HG03097 (cell line): Measurements from ENCODE around the gene CCDC102A.
"Not testable (repeated sequence)": the region's sequence is repeated elsewhere in the genome, so short reads cannot be mapped to it uniquely, and the experiment has no call there.

ENCODE experiments used
- ATAC-seq: cut with Tn5 transposase; IDR thresholded peaks from one replicate; pipeline ENCODE4 v1.9.1; 2021; ENCODE audit not compliant: unreplicated experiment, low FRiP score

CCDC102A gene

DNA sequence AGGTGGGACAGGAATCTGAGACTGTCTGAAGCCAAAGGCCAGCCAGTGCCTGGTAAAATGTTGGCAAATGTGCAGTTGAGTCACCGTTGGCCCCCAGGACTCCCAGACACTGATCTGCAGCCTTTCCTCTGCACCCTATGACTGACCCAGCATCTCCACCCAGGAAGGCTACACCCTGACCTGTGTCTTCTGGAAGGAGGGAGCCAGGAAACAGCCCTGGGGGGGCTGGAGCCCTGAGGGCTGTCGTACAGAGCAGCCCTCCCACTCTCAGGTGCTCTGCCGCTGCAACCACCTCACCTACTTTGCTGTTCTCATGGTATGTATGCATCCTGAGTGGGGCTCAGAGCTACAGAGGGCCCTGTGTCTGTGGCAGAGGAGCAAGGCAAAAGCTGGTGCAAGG lies 30.1 kb upstream of the CCDC102A start:
- no peak for ATAC-seq

DNA sequence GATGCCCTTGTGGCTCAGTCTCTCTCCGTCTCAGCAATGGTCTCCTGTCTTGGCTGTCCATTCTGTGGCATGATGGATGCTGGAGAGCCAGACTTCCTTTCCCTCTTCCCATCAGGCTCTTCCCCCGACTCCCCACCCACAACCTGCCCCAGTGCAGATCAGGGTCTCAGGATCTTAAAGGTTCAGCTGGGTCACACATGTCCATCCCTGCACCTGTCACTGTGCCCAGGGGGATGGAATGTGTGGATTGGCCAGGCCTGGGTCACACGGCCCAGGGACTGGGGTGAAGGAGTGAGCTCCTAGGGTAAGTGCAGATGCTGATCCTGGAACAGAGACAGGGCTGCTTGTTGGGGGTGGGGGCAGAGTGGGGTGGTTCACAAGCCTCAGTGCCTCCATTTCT lies 29.1 kb upstream of the CCDC102A start:
- no peak for ATAC-seq

DNA sequence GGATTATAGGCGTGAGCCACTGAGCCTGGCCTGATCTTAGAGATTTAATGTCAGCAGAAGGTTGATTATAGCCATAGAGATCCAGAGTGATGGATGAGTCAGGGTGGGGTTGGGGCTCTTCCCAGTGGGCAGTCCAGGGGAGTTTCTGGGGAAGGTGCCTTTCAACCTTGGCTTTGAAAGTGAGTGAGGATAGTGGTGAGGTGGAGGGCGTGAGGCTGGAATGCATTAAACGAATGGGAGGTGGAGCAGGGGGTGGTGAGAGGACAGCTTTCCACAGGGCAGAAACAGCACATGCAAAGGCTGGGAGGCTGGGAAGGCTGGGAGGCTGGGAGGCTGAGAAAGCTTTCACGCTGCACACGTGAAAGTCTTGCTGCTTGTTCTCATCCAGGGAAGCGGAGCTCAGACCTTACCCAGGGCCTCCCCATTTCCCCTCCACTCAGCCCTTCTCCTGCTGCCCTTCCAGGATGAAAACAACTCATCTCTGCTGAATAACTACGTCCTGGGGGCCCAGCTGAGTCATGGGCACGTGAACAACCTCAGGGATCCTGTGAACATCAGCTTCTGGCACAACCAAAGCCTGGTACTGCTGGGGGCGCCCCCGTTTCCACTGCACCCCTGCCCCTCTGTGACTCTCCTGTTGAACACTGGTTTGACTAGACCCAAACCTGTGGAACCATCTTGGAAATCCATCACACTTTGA lies 28.4 kb upstream of the CCDC102A start:
- no peak for ATAC-seq

DNA sequence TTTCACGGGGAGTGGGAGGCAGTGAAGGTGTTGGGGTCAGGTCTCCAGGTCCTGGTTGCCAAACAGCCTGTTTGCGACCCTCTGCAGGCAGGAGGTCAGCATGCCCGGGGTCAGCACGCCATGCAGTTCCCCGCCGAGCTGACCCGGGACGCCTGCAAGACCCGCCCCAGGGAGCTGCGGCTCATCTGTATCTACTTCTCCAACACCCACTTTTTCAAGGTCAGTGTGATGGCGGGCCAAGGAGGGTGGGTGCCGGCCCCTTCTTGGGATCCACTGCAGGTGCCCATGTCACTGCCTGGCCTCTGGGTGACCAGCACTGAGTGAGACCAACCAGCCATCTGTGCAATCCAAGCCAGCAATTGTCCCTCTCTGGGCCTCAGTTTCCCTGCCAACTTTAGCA lies 27.4 kb upstream of the CCDC102A start:
- no peak for ATAC-seq

DNA sequence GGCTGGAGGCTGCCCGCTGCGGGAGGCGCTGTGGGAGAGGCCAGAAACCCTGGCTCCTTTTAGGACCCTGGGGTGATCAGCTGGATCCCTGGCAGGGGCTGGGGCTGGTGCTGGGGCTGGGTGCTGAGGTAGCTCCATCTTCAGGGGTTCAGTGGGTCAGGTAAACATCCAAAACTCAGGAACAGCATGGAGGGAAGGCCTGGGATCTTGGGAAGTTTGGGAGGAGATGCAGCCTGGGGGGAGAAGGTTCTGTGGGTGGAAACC lies 27.0 kb upstream of the CCDC102A start:
- no peak for ATAC-seq

DNA sequence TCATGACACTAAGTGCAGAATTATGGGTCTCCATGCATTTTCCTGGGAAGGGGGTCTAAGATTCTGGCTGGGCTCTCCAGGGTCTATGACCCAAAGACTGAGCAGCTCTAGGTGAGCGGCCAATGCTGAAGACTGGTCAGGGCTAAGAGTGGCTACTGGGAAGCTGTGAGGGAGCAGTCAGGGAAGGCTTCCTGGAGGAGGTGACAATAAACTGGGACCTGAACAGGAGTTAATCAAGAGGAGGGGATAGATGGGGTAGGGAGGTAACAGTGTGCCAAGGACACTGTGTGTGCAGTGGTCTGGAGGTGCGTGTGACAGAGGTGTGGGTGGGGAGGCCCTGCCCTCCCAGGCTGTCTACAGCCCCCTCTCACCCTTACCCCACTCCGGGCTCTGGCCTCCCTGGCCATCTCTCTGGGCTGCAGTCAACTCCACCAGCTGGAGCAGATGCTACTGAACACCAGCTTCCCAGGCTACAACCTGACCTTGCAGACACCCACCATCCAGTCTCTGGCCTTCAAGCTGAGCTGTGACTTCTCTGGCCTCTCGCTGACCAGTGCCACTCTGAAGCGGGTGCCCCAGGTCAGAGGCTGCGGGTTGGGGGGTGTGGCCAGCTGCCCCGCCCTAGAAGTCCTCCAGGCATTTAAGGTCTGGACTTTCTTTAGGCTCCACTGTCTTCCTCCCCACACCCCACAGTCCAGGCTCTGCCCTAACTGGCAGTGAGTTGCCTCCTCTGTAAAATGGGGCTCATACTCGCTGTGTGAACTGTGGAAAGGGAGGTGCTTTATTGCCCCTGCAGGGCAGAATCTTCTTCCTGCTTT lies 26.5 kb upstream of the CCDC102A start:
- no peak for ATAC-seq

DNA sequence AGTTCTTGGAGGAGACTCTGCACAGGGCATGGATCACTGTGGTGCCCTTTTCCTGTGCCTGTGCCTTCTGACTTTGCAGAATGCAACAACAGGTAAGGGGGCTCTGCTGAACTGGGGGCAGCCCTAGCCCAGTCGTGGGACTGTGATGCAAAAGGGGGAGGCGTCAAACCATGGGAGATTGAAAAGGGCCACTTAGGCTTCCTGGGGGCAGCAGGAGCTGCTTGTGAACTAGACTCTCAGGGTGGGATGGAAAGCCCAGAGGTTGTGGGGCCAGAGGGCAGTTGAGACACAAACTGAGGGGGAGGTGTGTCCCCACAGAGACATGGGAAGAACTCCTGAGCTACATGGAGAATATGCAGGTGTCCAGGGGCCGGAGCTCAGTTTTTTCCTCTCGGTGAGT lies 25.7 kb upstream of the CCDC102A start:
- ATAC-seq: no peak

DNA sequence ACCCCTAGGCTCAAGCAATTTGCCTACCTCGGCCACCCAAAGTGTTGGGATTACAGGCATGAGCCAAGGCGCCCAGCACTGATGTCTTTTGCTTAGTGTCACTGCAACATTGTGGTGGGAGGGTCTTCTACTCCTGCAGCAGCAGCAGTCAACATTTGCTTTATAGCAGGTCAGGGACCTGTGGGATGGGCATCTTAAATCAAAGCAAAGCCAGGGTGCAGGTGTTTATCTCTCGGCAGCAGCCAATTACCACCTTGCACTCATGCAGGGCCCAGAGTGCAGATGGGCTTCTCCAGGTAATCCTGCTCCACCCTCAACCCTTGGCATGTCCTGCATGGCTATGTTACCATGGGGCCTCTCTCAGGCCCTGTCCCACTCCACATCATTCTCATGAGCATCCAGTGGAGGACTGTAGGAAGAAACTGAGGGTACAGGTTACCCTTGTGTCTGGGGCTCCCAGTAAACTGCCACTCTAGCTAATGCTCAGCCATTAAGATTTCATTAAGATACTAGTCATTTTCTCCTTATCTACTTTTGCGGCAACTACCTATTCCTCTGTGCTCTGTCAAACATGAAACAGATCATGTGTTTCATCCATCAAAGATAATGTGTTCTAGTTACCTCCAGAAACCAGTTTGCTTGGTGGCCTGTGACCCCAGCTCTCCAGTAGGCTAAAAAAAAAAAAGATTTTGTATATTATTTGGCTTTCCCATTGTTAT lies 22.9 kb upstream of the CCDC102A start:
- no peak for ATAC-seq

DNA sequence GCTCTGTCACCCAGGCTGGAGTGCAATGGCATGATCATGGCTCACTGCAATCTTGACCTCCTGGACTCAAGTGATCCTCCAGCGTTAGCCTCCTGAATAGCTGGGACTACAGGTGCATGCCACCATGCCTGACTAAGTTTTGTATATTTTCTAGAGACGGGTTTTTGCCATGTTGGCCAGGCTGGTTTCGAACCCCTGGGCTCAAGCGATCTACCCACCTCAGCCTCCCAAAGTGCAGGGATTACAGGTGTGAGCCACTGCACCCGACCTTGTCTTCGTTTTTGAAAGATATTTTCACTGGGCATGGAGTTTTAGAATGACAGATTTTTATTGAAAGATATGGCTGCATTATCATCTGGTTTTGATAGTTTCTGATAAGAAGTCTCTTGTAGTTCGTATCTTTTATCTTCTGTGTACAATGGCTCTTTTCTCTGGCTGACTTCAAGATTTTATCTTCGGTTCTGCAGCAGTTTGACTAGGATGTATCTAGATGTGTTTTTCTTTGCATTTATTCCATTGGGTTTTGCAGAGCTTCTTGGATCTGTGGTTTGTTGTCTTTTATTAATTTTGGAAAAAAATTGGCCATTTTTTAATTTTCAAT lies 20.7 kb upstream of the CCDC102A start:
- no peak for ATAC-seq

DNA sequence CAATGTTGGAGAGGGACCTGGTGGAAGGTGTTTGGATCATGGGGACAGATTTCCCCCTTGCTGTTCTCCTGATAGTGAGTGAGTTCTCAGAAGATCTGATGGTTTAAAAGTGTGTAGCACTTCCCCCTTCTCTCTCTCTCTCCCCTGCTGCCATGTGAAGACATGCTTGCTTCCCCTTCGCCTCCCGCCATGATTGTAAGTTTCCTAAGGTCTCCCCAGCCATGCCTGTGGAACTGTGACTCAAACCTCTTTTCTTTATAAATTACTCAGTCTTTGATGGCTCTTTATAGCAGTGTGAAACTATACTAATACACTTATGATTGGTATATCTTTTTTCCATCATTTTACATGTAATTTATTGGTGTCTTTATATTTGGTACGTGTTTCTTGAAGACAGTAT lies 19.5 kb upstream of the CCDC102A start:
- ATAC-seq: no peak

DNA sequence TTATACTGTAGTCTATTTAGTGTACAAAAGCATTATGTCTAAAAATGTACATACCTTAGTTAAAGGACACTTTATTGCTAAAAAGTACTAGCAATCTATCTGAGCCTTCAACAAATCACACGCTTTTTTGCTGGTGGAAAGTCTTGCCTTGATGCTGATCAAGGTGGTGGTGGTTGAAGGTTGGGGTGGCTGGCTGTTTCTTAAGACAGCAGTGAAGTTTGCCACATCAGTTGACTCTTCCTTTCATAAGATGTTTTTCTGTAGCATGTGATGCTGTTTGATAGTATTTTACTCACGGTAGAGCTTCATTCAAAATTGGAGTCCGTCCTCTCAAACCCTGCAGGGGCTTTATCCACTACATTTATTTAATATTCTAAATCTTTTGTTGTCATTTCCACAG lies 14.7 kb upstream of the CCDC102A start:
- no peak for ATAC-seq

DNA sequence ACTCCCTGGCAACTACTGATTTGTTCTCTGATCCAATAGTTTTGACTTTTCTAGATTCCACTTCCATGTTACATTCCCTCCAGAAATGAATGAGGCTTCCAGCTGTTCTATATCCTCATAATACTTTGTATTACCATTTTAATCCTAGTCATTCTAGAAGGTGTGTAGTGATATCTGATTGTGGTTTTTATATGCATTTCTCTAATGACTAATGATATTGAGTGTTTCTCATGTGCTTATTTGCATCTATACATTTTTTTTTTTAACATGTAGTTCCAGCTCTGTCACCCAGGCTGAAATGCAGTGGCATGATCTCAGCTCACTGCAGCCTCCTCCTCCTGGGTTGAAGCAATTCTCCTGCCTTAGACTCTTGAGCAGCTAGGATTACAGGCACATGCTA lies 13.4 kb upstream of the CCDC102A start:
- ATAC-seq: no peak

DNA sequence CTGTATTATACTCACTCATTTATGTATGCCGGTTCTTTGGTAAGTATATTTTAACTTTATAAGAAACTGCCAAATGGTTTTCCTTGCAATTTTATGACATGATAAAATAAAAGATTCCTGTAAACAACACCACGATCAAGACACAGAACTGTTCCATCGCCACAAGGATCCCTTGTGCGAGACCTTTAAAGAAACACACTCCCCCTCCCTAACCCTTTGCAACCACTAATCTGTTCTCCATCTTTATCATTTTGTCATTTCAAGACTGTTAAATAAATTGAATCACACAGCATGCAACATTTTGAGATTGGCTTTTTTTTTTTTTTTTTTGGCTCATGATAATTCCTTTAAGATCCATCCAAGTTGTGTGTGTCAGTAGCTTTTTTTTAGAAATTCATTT lies 12.0 kb upstream of the CCDC102A start:
- no peak for ATAC-seq

DNA sequence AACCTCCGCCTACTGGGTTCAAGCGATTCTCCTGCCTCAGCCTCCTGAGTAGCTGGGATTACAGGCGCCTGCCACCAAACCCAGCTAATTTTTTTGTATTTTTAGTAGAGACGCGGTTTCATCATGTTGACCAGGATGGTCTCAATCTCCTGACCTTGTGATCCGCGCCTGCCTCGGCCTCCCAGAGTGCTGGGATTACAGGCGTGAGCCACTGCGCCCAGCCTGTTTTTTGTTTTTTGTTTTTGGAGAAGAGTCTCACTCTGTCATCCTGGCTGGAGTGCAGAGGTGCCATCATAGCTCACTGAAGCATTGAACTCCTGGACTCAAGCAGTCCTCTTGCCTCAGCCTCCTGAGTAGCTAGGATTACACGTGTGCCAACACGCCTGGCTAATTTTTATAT lies 11.2 kb upstream of the CCDC102A start:
- not testable (repeated sequence) for ATAC-seq

DNA sequence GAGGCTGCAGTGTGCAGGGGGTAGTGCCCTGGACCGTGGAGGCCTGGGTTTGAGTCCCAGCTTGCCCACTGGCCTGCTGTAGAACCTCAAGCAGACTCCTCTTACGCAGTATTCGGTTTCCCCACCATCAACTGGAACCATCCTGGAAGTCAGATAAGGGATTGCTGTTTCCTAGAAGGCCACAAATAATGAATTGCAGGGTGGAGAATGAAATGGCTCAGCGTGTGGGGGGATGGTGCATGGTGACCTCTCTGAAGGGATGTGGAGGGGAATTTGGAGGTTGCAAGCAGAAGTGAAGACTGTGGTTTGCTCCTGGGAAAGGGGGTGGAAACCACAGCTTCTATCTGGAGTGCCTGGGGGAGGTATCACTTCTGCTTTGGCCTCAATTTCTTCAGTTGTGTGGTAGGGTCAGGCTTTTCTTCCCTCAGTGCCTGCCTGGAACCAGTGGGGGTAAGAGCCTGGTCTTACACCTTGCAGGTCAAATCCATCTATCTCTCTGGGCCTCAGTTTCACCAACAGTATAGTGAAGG lies 7.8 kb upstream of the CCDC102A start:
- peak; percentile 66 for ATAC-seq

DNA sequence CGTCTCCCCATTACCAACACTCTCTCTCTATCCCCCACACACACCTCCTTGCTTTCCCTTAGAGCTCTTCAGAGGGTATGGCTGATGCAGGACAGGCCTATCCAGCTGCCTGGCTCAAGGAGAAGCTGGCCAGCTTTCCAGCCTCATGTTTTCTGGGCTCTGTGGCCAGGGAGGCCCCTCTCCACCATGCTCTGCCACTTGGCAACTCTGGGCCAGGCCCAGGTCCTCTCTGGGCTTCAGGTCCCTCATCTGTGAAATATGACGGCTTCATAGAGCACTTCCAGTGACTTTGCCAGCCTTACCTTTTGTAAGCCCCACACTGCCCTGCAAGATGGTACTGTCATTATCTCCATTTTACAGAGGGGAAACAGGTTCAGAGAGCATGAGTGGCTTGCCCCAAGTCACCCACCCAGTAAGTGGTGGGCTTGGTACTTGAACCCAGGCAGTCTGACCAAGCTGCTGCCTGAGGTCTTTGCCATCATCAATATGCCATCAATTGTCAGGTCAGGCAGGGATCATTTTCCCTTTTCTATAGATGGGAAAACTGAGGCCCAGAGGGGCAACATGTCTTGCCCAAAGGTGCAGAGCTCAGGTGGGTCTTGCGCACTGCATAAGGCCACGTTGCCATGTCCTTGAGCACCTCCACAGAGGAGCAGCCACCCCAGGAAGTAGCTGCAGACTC lies 5.5 kb upstream of the CCDC102A start:
- ATAC-seq: no peak

DNA sequence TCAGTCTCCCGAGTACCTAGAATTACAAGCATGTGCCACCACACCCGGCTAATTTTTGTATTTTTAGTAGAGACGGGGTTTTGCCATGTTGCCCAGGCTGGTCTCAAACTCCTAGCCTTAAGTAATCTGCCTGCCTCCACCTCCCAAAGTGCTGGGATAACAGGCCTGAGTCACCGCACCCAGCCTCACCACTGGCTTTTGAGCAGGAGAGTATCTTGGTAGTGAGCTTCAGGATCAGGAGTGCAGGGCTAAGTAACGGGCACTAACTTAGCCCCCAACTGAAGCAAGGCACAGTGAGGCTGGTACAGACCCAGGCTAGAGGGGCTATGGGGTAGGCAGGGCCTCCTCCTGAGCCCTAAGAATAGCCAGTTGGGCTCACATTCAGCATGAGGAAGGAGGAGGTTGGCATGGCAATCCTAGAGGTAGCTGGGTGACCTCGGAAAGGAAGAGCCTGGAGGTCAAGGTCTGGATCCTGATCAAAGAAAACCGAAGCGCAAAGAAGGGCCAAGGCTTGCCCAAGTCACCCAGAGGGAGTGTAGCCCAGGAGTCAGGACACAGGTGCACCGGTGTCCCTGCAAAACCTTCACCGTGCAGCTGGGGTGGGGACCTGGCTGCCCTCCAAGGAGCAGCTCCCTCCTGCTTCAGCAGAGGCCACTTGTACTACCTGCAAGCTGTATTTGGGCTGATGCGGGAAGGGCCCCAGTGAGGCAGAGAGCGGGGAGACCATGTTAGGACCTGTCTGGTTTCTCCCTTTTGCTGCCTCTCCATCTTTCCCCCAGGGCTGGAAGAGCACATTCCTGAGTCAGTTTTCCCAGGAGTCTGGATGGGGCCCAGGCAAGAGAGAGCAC lies 4.8 kb upstream of the CCDC102A start:
- ATAC-seq: no peak

DNA sequence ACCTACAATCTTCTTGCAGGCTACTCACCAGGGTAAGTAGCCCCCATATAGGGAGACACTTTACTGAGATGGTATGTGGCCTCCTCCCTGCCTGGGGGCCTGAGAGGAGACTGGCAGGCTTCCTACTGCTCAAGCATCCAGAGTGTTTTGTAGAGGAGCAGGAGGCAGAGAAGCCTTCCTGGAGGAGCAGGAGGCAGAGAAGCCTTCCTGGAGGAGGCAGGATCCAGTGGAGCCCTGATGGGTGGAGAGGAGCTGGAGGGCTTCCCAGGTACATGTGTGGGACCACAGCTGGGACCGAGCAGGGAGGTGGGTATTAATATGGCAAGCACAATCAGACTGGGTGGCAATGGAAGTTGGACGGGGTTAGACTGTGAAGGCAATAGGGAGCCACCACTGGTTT lies 4.0 kb upstream of the CCDC102A start:
- ATAC-seq: no peak

DNA sequence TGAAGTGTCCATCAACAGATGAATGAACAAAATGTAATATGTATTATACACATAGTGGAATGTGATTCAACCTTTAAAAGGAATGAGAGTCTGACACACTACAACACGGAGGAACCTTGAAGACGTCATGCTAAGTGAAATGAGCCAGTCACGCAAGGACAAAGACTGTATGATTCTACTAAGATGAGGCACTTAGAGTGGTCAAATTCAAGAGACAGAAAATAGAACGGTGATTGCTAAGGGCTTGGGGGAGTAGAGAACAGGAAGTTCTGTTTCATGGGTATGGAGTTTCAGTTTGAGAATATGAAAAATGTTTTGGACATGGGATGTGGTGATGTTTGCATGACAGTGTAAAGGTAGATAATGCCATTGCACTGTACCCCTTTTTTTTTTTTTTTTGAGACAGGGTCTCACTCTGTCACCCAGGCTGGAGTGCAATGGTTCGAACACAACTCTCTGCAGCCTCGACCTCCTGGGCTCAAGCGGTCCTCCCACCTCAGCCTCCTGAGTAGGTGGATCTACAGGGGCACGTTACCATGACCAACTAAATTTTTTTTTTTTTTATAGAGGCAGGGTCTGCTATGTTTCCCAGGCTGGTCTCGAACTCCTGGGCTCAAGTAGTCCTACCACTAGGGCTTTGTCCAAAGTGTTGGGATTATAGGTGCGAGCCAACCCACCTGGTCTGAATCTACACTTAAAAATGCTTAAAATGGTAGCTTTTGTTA lies 2.9 kb upstream of the CCDC102A start:
- no peak for ATAC-seq
